IMR-90 (cell line): ENCODE data around the gene ZNF296. TPM values are rescaled to one million over a fixed set of nuclear protein-coding genes. Genes with fewer than 3 reads are reported as not detected.

ENCODE experiments used
- ATAC-seq: fragments of 200-7000 bp; cut with Tn5 transposase; 2 replicates; pipeline ENCODE4 v1.9.1; 2020; ENCODE audit warnings: low read depth, mild to moderate bottlenecking, moderate library complexity
- BruUV-seq: library from RNA; stranded (reverse); fragments of 400-500 nt; replicated peaks from 2 replicates; lab custom pipeline; 2021; lab: Mats Ljungman, UMichigan
- CTCF ChIA-PET: fragments of 300-600 bp; formaldehyde crosslinking; extraction: SDS; loops from one replicate; lab custom pipeline; 2021; ENCODE audit warnings: antibody characterized with exemption; lab: Yijun Ruan, JAX
- POLR2A ChIA-PET: fragments of 300-600 bp; sonication (Branson Sonifier 250); formaldehyde crosslinking; loops from one replicate; lab custom pipeline; 2022; ENCODE audit warnings: antibody characterized with exemption; ENCODE audit not compliant: unreplicated experiment; lab: Charles Lee
- DNase-seq: peaks from one replicate; pipeline ENCODE4 v3.0.0; 2013
- H2AFZ ChIP-seq: replicated peaks from 2 replicates; pipeline ENCODE3; 2013; ENCODE audit warnings: low read length, mild to moderate bottlenecking; ENCODE audit not compliant: poor library complexity
- H2AK5ac ChIP-seq: 2 replicates; pipeline ENCODE4 v1.6.1; 2013; ENCODE audit warnings: low read depth, low read length, inconsistent platforms
- H2AK9ac ChIP-seq: replicated peaks from 2 replicates; pipeline ENCODE3; 2013; ENCODE audit warnings: mild to moderate bottlenecking, low read depth, low read length, moderate library complexity; ENCODE audit not compliant: poor library complexity
- H2BK120ac ChIP-seq: 2 replicates; pipeline ENCODE4 v1.6.1; 2013; ENCODE audit warnings: low read depth, low read length, inconsistent platforms
- H2BK15ac ChIP-seq: 3 replicates; pipeline ENCODE4 v1.6.1; 2013; ENCODE audit warnings: low read depth, low read length, inconsistent platforms
- H2BK20ac ChIP-seq: 2 replicates; pipeline ENCODE4 v1.6.1; 2013; ENCODE audit warnings: low read depth, mild to moderate bottlenecking, inconsistent platforms, low read length, moderate library complexity
- H2BK5ac ChIP-seq: 2 replicates; pipeline ENCODE4 v1.6.1; 2013; ENCODE audit warnings: mild to moderate bottlenecking, low read depth, low read length, inconsistent platforms; ENCODE audit not compliant: poor library complexity, severe bottlenecking
- H3K14ac ChIP-seq: replicated peaks from 2 replicates; pipeline ENCODE4 v1.6.1; 2013; ENCODE audit warnings: low read depth, low read length, inconsistent platforms
- H3K18ac ChIP-seq: 2 replicates; pipeline ENCODE4 v1.6.1; 2013; ENCODE audit warnings: low read depth, low read length, control low read depth
- H3K23ac ChIP-seq: 2 replicates; pipeline ENCODE4 v1.6.1; 2013; ENCODE audit warnings: low read depth, low read length, inconsistent platforms
- H3K27ac ChIP-seq: 2 replicates; pipeline ENCODE4 v1.5.1; 2013; ENCODE audit warnings: mild to moderate bottlenecking, control low read depth, low read length; ENCODE audit not compliant: insufficient read depth
- H3K27me3 ChIP-seq: 2 replicates; pipeline ENCODE4 v1.6.1; 2013; ENCODE audit warnings: low read length; ENCODE audit not compliant: control insufficient read depth, insufficient read depth
- H3K36me3 ChIP-seq: 2 replicates; pipeline ENCODE4 v1.6.1; 2013; ENCODE audit warnings: low read length, mixed read lengths; ENCODE audit not compliant: control insufficient read depth, insufficient read depth
- H3K4ac ChIP-seq: 2 replicates; pipeline ENCODE4 v1.6.1; 2013; ENCODE audit warnings: low read depth, low read length, inconsistent platforms
- H3K4me1 ChIP-seq: 2 replicates; pipeline ENCODE4 v1.6.1; 2013; ENCODE audit warnings: low read length, mixed read lengths; ENCODE audit not compliant: control insufficient read depth, insufficient read depth
- H3K4me2 ChIP-seq: 2 replicates; pipeline ENCODE4 v1.6.1; 2013; ENCODE audit warnings: low read depth, mild to moderate bottlenecking, control low read depth, low read length, moderate library complexity
- H3K4me3 ChIP-seq: 2 replicates; pipeline ENCODE4 v1.5.1; 2013; ENCODE audit warnings: low read depth, mild to moderate bottlenecking, control low read depth, low read length, moderate library complexity; ENCODE audit not compliant: insufficient read depth
- H3K56ac ChIP-seq: 2 replicates; pipeline ENCODE4 v1.6.1; 2013; ENCODE audit warnings: low read length, inconsistent platforms; ENCODE audit not compliant: insufficient read depth; ENCODE audit errors: extremely low read depth
- H3K79me1 ChIP-seq, 2 experiments: 2 replicates each; pipeline ENCODE4 v1.6.1; 2013; ENCODE audit warnings: low read length in 2 of 2, inconsistent platforms in 1 of 2, low read depth in 1 of 2
- H3K9ac ChIP-seq: 2 replicates; pipeline ENCODE4 v1.6.1; 2013; ENCODE audit warnings: low read depth, low read length, control low read depth
- H3K9me1 ChIP-seq: 2 replicates; pipeline ENCODE4 v1.6.1; 2013; ENCODE audit warnings: low read length, inconsistent platforms; ENCODE audit not compliant: insufficient read depth
- H3K9me3 ChIP-seq: 2 replicates; pipeline ENCODE4 v1.6.1; 2013; ENCODE audit warnings: low read length; ENCODE audit not compliant: control insufficient read depth, insufficient read depth
- H4K20me1 ChIP-seq: 2 replicates; pipeline ENCODE4 v1.6.1; 2013; ENCODE audit warnings: low read length, inconsistent platforms; ENCODE audit not compliant: insufficient read depth
- H4K5ac ChIP-seq: 2 replicates; pipeline ENCODE4 v1.6.1; 2013; ENCODE audit warnings: mild to moderate bottlenecking, low read depth, low read length, control low read depth
- H4K8ac ChIP-seq, 2 experiments: 2 replicates each; pipeline ENCODE4 v1.6.1; 2013; ENCODE audit warnings: low read depth in 2 of 2, low read length in 2 of 2, control low read depth in 1 of 2, inconsistent platforms in 1 of 2
- H4K91ac ChIP-seq: 2 replicates; pipeline ENCODE4 v1.6.1; 2013; ENCODE audit warnings: low read depth, low read length, inconsistent platforms; ENCODE audit not compliant: insufficient read depth
- BHLHE40 ChIP-seq: fragments of 150-350 bp; IDR thresholded peaks from 2 replicates; pipeline ENCODE4 v1.6.1; 2016; ENCODE audit warnings: mild to moderate bottlenecking, low read depth, low read length
- CEBPB ChIP-seq: IDR thresholded peaks from 2 replicates; pipeline ENCODE4 v1.6.1; 2012; ENCODE audit warnings: low read depth, low read length, improper control_type of control experiment
- NFE2L2 ChIP-seq: fragments of 150-350 bp; IDR thresholded peaks from 2 replicates; pipeline ENCODE4 v1.6.1; 2016; ENCODE audit warnings: low read depth, mild to moderate bottlenecking, low read length
- WGBS, 2 experiments: methylation state at CpG; one replicate each; pipeline versions ENCODE4 v1.1.5 to v1.1.7; 2013; ENCODE audit warnings: missing lambda C conversion rate in 2 of 2; ENCODE audit not compliant: insufficient read length in 1 of 2; ENCODE audit errors: extremely low coverage in 2 of 2; 5-methylcytosine and 5-hydroxymethylcytosine counted together
- dilution Hi-C: fragments of 300-500 bp; cut with HindIII; formaldehyde crosslinking; loops from one replicate; pipeline ENCODE4 v1.14.3; 2018; ENCODE audit warnings: low sequenced_read_pairs; ENCODE audit not compliant: unreplicated experiment
- in situ Hi-C: fragments of 300-500 bp; cut with MboI; formaldehyde crosslinking; loops from 3 replicates; pipeline ENCODE4 v1.14.3; 2019; ENCODE audit warnings: low sequenced_read_pairs, inconsistent platforms, mixed read lengths
- intact Hi-C: fragments of 100-400 bp; cut with micrococcal nuclease; formaldehyde crosslinking; loops from 2 replicates; pipeline ENCODE4 v1.10.0; 2022
- polyA plus RNA-seq, 3 experiments: library from polyadenylated mRNA; depleted of rRNA; stranded (reverse); fragments of >200 nt; gene quantifications; 2 replicates each; pipeline ENCODE4 v1.2.3, GENCODE V29; 2012; ENCODE audit warnings: low replicate concordance in 1 of 3
- total RNA-seq: library from RNA; depleted of rRNA; stranded (reverse); fragments of >200 nt; gene quantifications from 2 replicates; pipeline ENCODE4 v1.2.3, GENCODE V29; 2012

ZNF296 gene
- total and polyA plus RNA-seq, 2 of the 4 experiments (the other 2 are of a cell fraction): 0.10 TPM; not detected in 1

- Histone ChIP-seq H2AFZ (no peak overlapping the region), H3K27me3 (no peaks in the 10 kb centered on the region), H3K9ac (no peak overlapping the region), H4K20me1 (peaks cover 97% of the 10 kb centered on the region), H2AK9ac (peak overlapping the region; percentile 63), H3K36me3 (0 out of 2 replicates have a peak, but pooled peaks cover 1% of the 10 kb centered on the region), H3K4me3 (no peak overlapping the region), H2BK5ac (no peak overlapping the region), H2BK15ac (no peak overlapping the region), H3K27ac (no peak overlapping the region), H3K4me1 (peaks cover 29% of the 10 kb centered on the region), H3K23ac (no peak overlapping the region), H4K8ac (peak overlapping the region in 1 of 2 experiments; percentile 26; a peak in 1 of 4 replicates), H4K91ac (no peak overlapping the region), H2BK20ac (no peak overlapping the region), H3K9me1 (peaks cover 38% of the 10 kb centered on the region), H3K4ac (no peak overlapping the region), H2BK120ac (no peak overlapping the region), H3K14ac (no peak overlapping the region), H3K56ac (no peak overlapping the region), H4K5ac (no peak overlapping the region), H3K4me2 (peak overlapping the region; percentile 38; the same call in 1 of the 2 replicates), H3K9me3 (no peaks in the 10 kb centered on the region), H2AK5ac (peak overlapping the region; percentile 21; the same call in 1 of the 2 replicates), H3K79me1 (peaks cover 39 to 97% of the 10 kb centered on the region in 2 experiments), H3K18ac (no peak overlapping the region)
- dilution Hi-C loops (no loop called here), in situ Hi-C loops (no loop called here), intact Hi-C loops (no loop called here)
- DNase-seq: no peak
- ChIA-PET CTCF (no interaction called here), POLR2A (no interaction called here)
- BruUV-seq: no TSS peak
- 62% methylated on average over 11 of the region's 26 CpGs; no CpG with 5 or more reads in 1 of the 2 experiments for WGBS, 2 experiments
- ATAC-seq: no peak; the same call in 1 of the 2 replicates
- TF ChIP-seq CEBPB: no peak
- no peak for TF ChIP-seq BHLHE40
- no peak for TF ChIP-seq NFE2L2
Observed at GRCh38 chr19:45103508-45104319, 27.4 kb upstream of the ZNF296 start.
